Activated CD8-positive, alpha-beta memory T cell treated with anti-CD3 and anti-CD28 coated beads for 48 hours (primary cell): ENCODE results near the gene TGFBRAP1.
"Not testable (repeated sequence)": the region's sequence is repeated elsewhere in the genome, so short reads cannot be mapped to it uniquely, and the experiment has no call there.

Experiments
- DNase-seq, 3 experiments: peaks; one replicate each; pipeline ENCODE4 v3.0.0-alpha.2; 2020; ENCODE audit warnings: low read depth in 2 of 3, low spot score in 2 of 3

The TGFBRAP1 gene

GRCh38 chr2:105283532-105283931 lies 46.0 kb downstream of the TGFBRAP1 start:
- DNase-seq: no peak

DNA sequence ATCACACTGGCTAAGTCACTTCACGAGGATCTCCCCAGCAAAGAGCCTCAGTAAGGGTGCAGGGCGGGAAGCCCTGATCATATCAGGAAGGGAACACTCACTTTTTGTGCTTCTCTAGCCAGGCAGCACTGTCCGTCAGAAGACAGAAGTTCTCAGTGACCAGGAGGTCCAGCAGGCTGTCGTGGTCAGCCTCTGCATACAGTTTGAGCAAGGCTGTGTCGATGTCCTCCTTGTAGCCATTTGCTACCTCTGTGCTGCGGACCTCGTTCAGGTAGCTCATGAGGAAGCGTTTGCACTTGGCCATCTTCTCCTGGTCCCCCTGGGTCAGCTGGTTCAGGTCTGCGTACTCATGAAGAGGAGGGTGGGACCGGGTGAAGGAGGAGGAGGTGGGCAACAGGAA lies 49.3 kb downstream of the TGFBRAP1 start:
- no peak for DNase-seq

GRCh38 chr2:105279126-105279525 lies 50.4 kb downstream of the TGFBRAP1 start:
- DNase-seq: no peak

DNA sequence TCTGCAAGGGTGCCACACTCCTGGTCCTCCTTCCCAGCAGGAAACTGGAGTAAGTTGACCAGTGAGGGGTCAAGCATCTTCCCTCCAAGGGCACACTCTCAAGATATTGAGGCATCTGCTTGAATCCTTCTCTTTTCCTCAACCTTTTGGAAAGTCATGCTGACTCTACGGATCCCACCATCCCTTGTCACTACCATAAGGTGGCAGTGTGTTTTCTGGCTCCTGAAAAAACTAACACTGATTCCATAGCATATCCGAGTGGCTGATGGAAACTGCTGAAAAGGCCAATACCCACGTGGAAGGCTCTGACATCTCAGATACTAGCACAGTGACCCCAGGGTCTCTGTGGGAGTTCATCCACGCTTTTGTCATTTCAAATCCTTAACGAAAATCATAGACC lies 50.9 kb downstream of the TGFBRAP1 start:
- DNase-seq: no peak

GRCh38 chr2:105274046-105274445 lies 55.5 kb downstream of the TGFBRAP1 start:
- no peak for DNase-seq

DNA sequence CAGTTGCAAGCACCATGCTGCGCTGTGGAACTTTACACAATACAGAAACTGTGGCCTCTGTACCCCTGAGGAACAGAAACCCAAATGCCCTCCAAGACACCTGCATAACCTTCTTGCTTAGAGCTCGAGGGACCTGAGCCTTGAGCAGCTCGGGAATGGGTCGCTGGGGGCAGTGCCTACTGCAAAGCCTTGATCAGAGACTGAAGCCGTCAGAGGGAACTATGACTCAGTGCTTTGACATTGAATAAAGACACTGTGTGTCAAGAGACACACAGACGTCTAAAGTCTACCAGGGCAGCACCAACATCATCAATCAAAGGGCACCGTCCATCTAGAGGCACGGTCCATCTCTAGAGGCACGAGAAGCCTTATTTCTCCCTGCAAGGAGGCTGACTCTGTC lies 57.4 kb downstream of the TGFBRAP1 start:
- no peak for DNase-seq

DNA sequence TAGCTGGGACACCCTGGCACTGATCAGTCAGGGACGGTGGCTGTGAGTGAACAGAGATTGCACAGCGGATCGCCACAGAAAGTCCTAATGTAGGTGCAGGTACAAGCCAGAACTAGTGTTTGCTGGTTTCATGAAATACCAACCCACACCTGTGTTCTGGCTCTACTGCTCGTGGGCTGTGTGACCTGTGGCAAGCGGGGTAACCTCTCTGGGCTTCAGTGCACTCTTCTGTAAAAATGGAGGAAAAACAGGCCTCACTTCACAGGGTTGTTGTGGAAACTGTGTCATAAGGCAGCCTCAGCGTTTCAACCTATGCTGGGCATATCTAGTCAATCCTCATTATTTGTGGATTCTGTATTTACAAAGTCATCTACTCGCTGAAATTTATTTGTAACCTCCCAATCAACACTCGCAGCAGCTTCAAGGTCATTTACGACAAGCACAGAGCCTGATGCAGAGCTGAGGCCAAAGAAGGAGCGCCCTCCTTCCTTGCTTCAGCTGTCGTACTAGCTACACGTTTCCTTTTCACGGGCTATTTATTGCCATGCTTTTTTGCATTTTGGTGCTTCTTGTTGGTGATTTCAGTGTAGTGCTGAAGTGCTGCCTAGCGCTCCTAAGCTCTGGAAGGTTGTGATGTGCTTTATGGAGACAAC lies 58.0 kb downstream of the TGFBRAP1 start:
- DNase-seq: no peak

DNA sequence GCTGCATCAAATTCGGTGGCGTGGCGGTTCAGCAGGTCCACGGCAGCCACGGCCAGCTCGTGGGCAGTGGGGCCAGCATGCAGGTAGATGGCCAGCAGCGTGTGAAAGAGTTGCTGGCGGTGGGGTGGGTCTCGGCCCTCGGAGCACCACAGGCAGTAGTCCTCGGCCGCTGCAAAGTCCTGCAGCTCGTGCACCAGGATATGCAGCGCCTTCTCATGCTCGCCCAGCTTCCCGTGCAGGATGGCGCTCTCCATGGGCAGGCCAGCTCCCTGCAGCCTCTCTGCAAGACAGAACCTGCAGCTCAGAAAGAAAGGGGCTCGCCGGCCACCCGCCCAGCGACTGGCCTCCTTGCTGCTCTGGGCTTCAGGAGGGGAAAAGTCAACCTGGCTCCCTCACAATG lies 60.1 kb downstream of the TGFBRAP1 start:
- no peak for DNase-seq

DNA sequence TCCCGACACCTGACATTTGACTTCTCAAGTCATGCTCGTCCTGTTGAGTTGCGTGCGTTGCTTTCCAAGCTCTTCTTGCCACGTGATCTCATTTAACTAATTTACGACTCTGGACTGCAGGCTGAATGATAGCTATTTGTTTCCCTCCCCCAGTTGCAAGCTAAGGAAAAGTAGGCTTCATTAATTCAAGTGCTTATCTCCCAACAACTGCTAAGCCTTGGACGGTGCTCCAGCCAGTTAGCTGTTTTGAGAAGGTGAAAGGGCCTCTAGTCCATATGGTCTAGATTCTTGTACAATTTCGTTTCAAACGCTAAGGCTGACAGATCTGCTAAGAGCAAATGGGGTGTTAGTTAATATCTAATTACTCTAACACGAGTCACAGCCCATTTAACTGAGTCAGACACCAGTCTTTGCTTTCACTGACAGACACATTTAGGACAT lies 66.9 kb downstream of the TGFBRAP1 start:
- no peak for DNase-seq

GRCh38 chr2:105261061-105261460 lies 68.5 kb downstream of the TGFBRAP1 start:
- DNase-seq: no peak

DNA sequence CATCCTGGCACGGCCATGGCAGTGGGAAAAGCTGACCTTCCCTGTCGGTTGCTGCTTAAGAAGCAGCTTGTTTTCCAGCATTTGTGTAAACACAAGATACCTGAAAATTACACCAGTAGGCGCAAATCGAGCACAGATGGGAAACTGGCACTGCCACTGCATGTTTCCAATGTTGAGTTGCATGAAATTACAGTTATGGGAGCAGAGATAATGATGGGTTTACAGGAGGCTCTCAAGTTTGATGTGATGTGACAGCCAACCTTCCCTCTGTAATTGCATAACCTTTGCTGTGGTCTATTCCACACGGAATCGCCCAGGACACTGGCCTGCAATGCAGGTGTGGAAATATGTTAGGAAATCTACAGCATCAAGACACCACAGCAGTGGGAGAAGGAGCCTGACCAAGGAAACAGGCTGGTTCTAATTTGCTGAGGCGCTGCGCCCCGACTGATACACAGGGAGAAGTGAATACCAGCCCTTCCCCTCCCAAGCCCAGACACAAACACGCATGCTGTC lies 70.6 kb downstream of the TGFBRAP1 start:
- no peak for DNase-seq

- no peak for DNase-seq
Observed at GRCh38 chr2:105257981-105258380, 71.6 kb downstream of the TGFBRAP1 start.

DNA sequence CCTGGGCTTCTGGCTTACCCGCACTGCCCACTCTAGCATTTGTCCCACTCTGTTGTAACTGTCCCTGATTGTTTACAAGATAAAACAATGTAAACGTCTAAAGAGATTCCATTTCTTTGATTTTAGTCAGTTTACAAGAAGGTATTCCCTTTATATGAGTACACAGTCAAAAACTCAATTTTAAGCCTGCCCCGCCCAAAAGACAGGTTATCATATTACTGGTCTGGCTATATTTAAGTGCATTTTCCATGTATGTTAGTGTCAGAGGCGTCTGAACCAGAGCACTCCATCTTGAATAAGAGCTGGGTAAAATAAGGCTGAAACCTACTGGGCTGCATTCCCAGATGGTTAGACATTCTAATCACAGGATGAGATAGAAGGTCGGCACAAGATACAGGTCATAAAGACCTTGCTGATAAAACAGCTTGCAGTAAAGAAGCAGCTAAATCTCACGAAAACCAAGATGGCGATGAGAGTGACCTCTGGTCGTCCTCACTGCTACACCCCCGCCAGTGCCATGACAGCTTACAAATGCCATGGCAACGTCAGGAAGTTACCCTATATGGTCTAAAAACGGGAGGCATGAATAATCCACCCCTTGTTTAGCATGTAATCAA lies 73.0 kb downstream of the TGFBRAP1 start:
- DNase-seq: no peak

DNA sequence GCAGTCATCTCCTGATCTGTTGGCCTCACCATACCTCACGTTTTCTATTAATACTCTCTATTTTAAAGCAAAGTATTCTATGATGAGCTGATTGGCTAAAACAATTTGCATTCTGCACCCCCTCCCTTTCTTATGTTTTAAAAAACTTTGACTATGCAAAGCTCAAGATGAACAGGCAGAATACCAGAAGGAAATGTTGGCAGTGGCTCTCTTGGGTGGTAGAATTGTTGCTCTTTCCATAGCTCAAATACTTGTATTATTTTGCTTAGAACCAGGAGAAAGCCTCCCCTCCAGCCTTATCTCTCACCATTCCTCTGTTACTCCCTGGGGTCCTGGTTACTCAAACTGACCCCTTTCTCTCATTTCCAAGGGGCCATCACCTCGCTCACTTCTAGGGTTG lies 73.6 kb downstream of the TGFBRAP1 start:
- no peak for DNase-seq

GRCh38 chr2:105254531-105255210 lies 74.9 kb downstream of the TGFBRAP1 start:
- DNase-seq: no peak

DNA sequence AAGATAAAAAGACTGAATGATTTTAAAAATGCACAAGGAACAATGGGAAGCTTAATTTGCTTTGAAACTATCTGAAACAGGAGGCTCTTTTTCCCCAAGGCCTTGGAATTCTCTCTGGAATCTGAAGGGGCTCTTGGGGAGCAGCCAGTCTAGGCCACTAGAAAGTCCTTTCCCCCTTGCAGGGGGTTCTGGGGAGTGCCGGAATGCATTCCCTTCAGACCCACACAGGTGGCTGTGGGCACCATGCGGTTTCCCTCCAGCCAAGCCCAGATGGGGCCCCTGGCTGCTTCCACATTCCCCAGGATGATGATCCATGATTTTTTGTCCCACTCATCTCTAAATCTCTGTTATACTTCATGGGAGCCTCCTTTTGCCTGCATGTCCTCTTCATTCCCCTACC lies 77.3 kb downstream of the TGFBRAP1 start:
- DNase-seq: no peak

DNA sequence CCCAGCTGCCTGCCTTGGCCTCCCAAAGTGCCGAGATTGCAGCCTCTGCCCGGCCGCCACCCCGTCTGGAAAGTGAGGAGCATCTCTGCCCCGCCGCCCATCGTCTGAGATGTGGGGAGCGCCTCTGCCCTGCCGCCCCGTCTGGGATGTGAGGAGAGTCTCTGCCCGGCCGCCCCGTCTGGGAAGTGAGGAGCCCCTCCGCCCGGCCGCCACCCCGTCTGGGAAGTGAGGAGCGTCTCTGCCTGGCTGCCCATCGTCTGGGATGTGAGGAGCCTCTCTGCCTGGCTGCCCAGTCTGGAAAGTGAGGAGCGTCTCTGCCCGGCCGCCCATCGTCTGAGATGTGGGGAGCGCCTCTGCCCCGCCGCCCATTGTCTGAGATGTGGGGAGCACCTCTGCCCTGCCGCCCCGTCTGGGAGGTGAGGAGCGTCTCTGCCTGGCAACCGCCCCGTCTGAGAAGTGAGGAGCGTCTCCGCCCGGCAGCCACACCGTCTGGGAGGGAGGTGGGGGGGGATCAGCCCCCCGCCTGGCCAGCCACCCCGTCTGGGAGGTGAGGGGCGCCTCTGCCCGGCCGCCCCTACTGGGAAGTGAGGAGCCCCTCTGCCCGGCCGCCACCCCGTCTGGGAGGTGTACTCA lies 78.4 kb downstream of the TGFBRAP1 start:
- not testable (repeated sequence) for DNase-seq

DNA sequence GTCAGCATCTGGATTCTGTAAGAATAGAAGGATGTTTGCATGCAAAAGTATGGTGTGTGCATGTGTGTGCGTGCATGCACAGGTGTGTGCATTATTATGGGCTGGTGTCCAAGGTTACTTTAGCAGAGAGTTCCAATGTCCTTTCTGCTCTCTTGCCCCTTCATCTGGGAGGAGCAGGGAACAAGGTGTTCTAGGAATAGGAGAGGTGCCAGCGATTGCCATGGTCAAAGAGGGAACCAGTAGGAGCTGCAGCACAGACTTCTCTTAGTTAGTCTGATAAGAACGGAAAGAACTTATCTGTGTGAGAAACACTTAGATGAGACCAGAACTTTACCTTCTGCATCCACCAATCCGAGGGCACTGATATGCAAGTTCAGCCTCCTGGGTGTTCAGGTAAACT lies 79.6 kb downstream of the TGFBRAP1 start:
- no peak for DNase-seq

- no peak for DNase-seq
Observed at GRCh38 chr2:105249181-105249580, 80.4 kb downstream of the TGFBRAP1 start.

GRCh38 chr2:105248316-105249070 lies 81.0 kb downstream of the TGFBRAP1 start:
- DNase-seq: no peak

- no peak for DNase-seq
Observed at GRCh38 chr2:105244451-105244850, 85.1 kb downstream of the TGFBRAP1 start.
